ENCODE results near the gene DNAAF1. TPM values are rescaled to one million over a fixed set of nuclear protein-coding genes. Genes with fewer than 3 reads are reported as not detected.

The DNAAF1 gene
- total RNA-seq, 4 donors from 2014 or later = not detected

DNA sequence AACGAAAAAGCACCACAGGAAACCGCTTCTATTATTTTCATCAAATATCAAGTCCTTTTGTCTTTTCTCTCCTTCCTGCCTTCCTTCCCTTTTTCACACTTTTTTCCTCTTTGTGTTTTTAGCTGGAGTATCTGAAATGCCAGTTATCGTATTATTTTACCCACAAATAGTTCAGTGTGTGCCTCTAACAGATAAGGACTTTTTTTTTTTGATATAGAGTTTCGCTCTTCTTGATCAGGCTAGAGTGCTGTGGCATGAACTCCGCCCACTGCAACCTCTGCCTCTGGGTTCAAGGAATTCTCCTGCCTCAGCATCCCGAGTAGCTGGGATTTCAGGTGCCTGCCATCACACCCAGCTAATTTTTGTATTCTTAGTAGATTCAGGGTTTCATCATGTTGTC lies 10.7 kb downstream of the DNAAF1 start:
- TF ChIP-seq, protein P1, sequence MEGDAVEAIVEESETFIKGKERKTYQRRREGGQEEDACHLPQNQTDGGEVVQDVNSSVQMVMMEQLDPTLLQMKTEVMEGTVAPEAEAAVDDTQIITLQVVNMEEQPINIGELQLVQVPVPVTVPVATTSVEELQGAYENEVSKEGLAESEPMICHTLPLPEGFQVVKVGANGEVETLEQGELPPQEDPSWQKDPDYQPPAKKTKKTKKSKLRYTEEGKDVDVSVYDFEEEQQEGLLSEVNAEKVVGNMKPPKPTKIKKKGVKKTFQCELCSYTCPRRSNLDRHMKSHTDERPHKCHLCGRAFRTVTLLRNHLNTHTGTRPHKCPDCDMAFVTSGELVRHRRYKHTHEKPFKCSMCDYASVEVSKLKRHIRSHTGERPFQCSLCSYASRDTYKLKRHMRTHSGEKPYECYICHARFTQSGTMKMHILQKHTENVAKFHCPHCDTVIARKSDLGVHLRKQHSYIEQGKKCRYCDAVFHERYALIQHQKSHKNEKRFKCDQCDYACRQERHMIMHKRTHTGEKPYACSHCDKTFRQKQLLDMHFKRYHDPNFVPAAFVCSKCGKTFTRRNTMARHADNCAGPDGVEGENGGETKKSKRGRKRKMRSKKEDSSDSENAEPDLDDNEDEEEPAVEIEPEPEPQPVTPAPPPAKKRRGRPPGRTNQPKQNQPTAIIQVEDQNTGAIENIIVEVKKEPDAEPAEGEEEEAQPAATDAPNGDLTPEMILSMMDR (IDR thresholded peaks at IDR 0.05) = no peak
- no peak for TF ChIP-seq POLR2A (IDR thresholded peaks at IDR 0.05)
- Histone ChIP-seq H3K4me1 (no peaks in the 10 kb centered on the region), H3K36me3 (no peaks in the 10 kb centered on the region), H3K9me3 (no peaks in the 10 kb centered on the region), H3K27ac (no peak overlapping the region), H3K27me3 (no peaks in the 10 kb centered on the region), H3K4me3 (no peak overlapping the region)
- DNase-seq = no peak

DNA sequence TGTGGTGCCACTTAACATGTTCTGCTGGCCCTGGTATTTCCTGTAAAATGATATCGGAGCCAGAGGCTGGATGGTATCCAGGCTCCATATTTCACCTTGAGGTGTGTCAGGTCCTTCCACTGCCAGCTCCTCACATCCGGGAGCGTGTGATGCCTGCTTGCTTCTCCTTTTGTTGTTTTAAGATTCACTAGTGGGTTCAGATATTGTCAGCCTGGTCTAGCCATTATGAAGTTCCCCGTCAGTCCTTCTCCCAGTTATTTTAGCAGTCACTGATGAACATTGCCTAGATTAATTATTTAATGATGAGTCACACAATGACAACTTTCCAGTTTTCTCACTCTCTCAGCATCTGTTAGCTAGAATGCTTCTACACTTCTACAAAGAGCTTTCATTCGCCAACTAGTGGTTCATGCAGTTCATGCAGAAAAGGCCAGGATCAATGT lies 11.3 kb downstream of the DNAAF1 start:
- DNase-seq = no peak
- H3K4me3 ChIP-seq = no peak overlapping the region
- no peaks in the 10 kb centered on the region for H3K4me1 ChIP-seq
- H3K36me3 ChIP-seq = no peaks in the 10 kb centered on the region
- no peaks in the 10 kb centered on the region for H3K9me3 ChIP-seq
- no peaks in the 10 kb centered on the region for H3K27me3 ChIP-seq
- TF ChIP-seq POLR2A (IDR thresholded peaks at IDR 0.05) = no peak
- TF ChIP-seq, protein P1 (IDR thresholded peaks at IDR 0.05) = no peak
- no peak overlapping the region for H3K27ac ChIP-seq

DNA sequence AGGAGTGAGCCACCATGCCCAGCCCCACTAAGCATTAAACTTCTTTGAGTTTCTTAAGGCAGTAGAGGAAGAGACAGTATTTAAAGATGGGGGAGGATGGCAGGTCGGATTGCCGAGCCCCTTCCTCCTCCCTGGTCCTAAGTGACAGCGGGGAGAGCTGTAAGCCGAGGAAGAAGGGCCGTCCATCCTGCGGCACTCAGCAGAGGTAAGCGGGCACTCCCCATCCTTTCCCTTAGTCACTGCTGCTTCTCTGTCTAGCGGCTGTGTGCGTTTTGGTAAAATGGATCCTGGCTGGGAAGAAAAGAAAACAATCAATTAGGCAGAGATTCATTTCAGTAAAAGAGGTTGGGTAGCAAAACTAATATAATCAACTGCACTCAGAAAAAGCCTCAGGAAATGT lies 13.9 kb downstream of the DNAAF1 start:
- Histone ChIP-seq H3K4me1 (no peaks in the 10 kb centered on the region), H3K36me3 (no peaks in the 10 kb centered on the region), H3K9me3 (no peaks in the 10 kb centered on the region), H3K4me3 (no peak overlapping the region), H3K27ac (no peak overlapping the region), H3K27me3 (no peaks in the 10 kb centered on the region)
- TF ChIP-seq, protein P1 (IDR thresholded peaks at IDR 0.05) = no peak
- TF ChIP-seq POLR2A (IDR thresholded peaks at IDR 0.05) = no peak
- no peak for DNase-seq

DNA sequence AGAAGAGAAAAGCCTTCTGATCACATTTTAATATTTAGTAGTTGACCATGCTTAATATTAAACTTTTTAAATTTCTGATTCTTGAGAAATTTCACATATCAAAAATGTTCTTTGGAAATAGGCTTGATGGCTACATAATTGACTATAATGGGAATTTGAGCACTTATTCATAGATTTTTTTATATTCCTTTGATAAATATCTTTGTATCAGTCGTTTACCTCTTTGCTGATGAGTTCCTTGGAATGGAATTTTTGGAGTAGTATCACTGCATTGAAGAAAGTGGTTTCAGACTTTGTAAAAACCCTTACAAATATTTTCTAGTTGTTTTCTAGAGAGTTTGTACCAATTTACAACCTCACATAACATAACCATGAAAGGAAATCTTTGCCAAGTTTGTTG lies 14.7 kb downstream of the DNAAF1 start:
- TF ChIP-seq, protein P1 (IDR thresholded peaks at IDR 0.05) = no peak
- no peak for TF ChIP-seq POLR2A (IDR thresholded peaks at IDR 0.05)
- no peak overlapping the region for H3K4me3 ChIP-seq
- no peaks in the 10 kb centered on the region for H3K9me3 ChIP-seq
- no peak for DNase-seq
- no peaks in the 10 kb centered on the region for H3K27me3 ChIP-seq
- H3K4me1 ChIP-seq = no peaks in the 10 kb centered on the region
- H3K27ac ChIP-seq = no peak overlapping the region
- no peaks in the 10 kb centered on the region for H3K36me3 ChIP-seq

DNA sequence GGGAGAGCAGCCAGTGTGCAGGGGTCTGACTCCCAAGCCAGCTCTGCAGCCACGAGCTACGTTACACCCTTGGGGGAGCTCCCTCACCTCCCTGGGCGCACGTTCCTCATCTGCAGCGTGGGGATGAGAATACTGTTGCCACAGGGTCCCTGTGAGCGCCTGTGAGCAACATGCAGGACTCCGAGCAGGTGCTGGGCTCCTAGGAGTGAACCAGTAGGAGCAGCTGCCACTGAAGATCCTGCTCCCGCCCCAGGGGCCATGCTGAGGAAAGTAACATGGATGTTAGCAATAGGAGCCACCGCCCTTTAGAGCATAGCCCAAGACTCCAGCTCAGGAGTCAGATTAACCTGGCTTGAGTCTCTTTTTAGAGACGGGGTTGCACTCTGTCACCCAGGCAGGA lies 15.9 kb downstream of the DNAAF1 start:
- H3K27me3 ChIP-seq = no peaks in the 10 kb centered on the region
- TF ChIP-seq POLR2A (IDR thresholded peaks at IDR 0.05) = no peak
- TF ChIP-seq, protein P1 (IDR thresholded peaks at IDR 0.05) = no peak

DNA sequence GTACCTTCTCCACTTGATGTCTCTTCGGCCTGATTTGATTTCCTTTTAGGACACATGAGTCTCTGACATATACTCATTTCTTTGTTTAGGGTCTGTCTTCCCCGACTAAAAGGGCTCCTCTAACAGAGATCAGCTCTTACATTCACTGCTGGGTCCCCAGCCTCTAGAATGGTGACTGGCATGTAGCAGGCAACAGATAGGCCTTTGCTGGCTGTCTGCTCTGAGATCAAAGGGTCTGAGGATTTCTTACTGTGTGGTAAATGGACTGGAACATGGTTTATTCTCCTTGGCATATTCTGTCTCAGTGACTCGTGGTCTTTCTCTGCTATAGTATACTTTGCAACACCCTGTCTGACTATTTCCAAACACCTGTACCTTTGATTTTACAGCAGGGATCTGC lies 16.7 kb downstream of the DNAAF1 start:
- Histone ChIP-seq H3K36me3 (no peaks in the 10 kb centered on the region), H3K9me3 (no peaks in the 10 kb centered on the region), H3K27me3 (no peaks in the 10 kb centered on the region), H3K4me3 (no peak overlapping the region), H3K27ac (no peak overlapping the region), H3K4me1 (no peaks in the 10 kb centered on the region)
- no peak for DNase-seq
- no peak for TF ChIP-seq POLR2A (IDR thresholded peaks at IDR 0.05)
- TF ChIP-seq, protein P1 (IDR thresholded peaks at IDR 0.05) = no peak

More for the DNA sequence above, 15.9 kb downstream of the DNAAF1 start:
- Histone ChIP-seq H3K27ac (no peak overlapping the region), H3K9me3 (no peaks in the 10 kb centered on the region), H3K4me3 (no peak overlapping the region), H3K4me1 (no peaks in the 10 kb centered on the region), H3K36me3 (no peaks in the 10 kb centered on the region)
- no peak for DNase-seq
